GM23338 (cell line): ENCODE measurements around the gene CYBA.
A peak's percentile ranks its signal among the peaks of the same experiment; 100 is the strongest.

Source experiments
- CREB1 ChIP-seq: fragments of 250-450 bp; sonication (Bioruptor Pico); IDR thresholded peaks from 2 replicates; pipeline ENCODE4 v1.5.0; 2020; ENCODE audit warnings: low read depth, mild to moderate bottlenecking, moderate library complexity
- CTCF ChIP-seq, 2 experiments: fragments of 200-600 bp in 1 of 2; sonication (generic) in 1 of 2; conservative IDR thresholded peaks; 2 replicates each; pipeline versions ENCODE4 v1.5.1 to v1.6.1; 2016 to 2017; ENCODE audit warnings: antibody characterized with exemption in 2 of 2, low read depth in 2 of 2, mild to moderate bottlenecking in 2 of 2, moderate library complexity in 1 of 2
- ETS1 ChIP-seq: IDR thresholded peaks from 2 replicates; pipeline ENCODE4 v1.6.1; 2016; ENCODE audit warnings: antibody characterized with exemption
- EZH2 ChIP-seq: fragments of 200-600 bp; sonication (generic); IDR thresholded peaks from one replicate; pipeline ENCODE4 v1.8.0; 2017; ENCODE audit warnings: antibody characterized with exemption, mild to moderate bottlenecking, low read depth; ENCODE audit not compliant: unreplicated experiment
- EZH2phosphoT487 ChIP-seq: fragments of 200-600 bp; sonication (generic); IDR thresholded peaks from one replicate; pipeline ENCODE4 v1.8.1; 2018; ENCODE audit warnings: antibody characterized with exemption; ENCODE audit not compliant: unreplicated experiment
- JUNB ChIP-seq: IDR thresholded peaks from one replicate; pipeline ENCODE4 v1.6.1; 2016; ENCODE audit warnings: antibody characterized with exemption; ENCODE audit not compliant: unreplicated experiment
- NANOG ChIP-seq: IDR thresholded peaks from 2 replicates; pipeline ENCODE4 v1.6.1; 2016; ENCODE audit warnings: antibody characterized with exemption, borderline replicate concordance
- POLR2AphosphoS5 ChIP-seq: IDR thresholded peaks from 2 replicates; pipeline ENCODE4 v1.6.1; 2016; ENCODE audit warnings: antibody characterized with exemption, low read depth
- REST ChIP-seq: IDR thresholded peaks from one replicate; pipeline ENCODE4 v1.6.1; 2018; ENCODE audit warnings: antibody characterized with exemption; ENCODE audit not compliant: unreplicated experiment
- STAT1 ChIP-seq: IDR thresholded peaks from one replicate; pipeline ENCODE4 v1.6.1; 2016; ENCODE audit warnings: antibody characterized with exemption; ENCODE audit not compliant: unreplicated experiment
- ZNF114 ChIP-seq: fragments of 250-450 bp; sonication (Bioruptor Pico); IDR thresholded peaks from 2 replicates; pipeline ENCODE4 v1.5.0; 2020; ENCODE audit warnings: mild to moderate bottlenecking, moderate library complexity
- ZNF331 ChIP-seq: fragments of 250-450 bp; sonication (Bioruptor Pico); IDR thresholded peaks from 2 replicates; pipeline ENCODE4 v1.5.0; 2020; ENCODE audit warnings: low read depth, mild to moderate bottlenecking, moderate library complexity
- ZNF462 ChIP-seq: fragments of 250-450 bp; sonication (Bioruptor Pico); IDR thresholded peaks from 2 replicates; pipeline ENCODE4 v1.5.0; 2020; ENCODE audit warnings: mild to moderate bottlenecking, moderate library complexity

GRCh38 chr16:88634994-88635670, 15.7 kb downstream of the CYBA start:
- TF ChIP-seq CTCF (conservative IDR thresholded peaks at IDR 0.05; ENCODE audit: low read depth in 2 of 2) (peak in 1 of 2 experiments; percentile 2; a peak in 1 of 4 replicates), REST (no peak), EZH2 (no peak), POLR2AphosphoS5 (no peak), JUNB (no peak), EZH2phosphoT487 (no peak), STAT1 (no peak), CREB1 (CRISPR knock-in tag) (no peak), ZNF331 (CRISPR knock-in tag) (no peak), ETS1 (no peak), ZNF114 (CRISPR knock-in tag) (no peak), NANOG (no peak), ZNF462 (CRISPR knock-in tag) (no peak)
